HG03095 (cell line): ENCODE data around the gene SHKBP1.
"Not testable (repeated sequence)": the region's sequence is repeated elsewhere in the genome, so short reads cannot be mapped to it uniquely, and the experiment has no call there.

Source experiments
- ATAC-seq: cut with Tn5 transposase; IDR thresholded peaks from one replicate; pipeline ENCODE4 v1.9.1; 2021; ENCODE audit warnings: moderate library complexity; ENCODE audit not compliant: unreplicated experiment

The SHKBP1 gene

GRCh38 chr19:40613690-40614621 is 37.3 kb downstream of the SHKBP1 start:
- peak; percentile 38 for ATAC-seq

- ATAC-seq, result no peak
These were observed 38.1 kb downstream of the SHKBP1 start for GRCh38 chr19:40614622-40615411.

GRCh38 chr19:40616178-40616577 is 39.5 kb downstream of the SHKBP1 start:
- ATAC-seq, result no peak

GRCh38 chr19:40616941-40617340 is 40.3 kb downstream of the SHKBP1 start:
- no peak for ATAC-seq

- ATAC-seq, result no peak
These were observed 41.3 kb downstream of the SHKBP1 start for GRCh38 chr19:40617961-40618360.

- no peak for ATAC-seq
These were observed 42.9 kb downstream of the SHKBP1 start for GRCh38 chr19:40619333-40620160.

- no peak for ATAC-seq
These were observed 43.5 kb downstream of the SHKBP1 start for GRCh38 chr19:40620161-40620485.

GRCh38 chr19:40621283-40621682 is 44.6 kb downstream of the SHKBP1 start:
- ATAC-seq, result no peak

- no peak for ATAC-seq
These were observed 45.5 kb downstream of the SHKBP1 start for GRCh38 chr19:40621966-40622772.

- no peak for ATAC-seq
These were observed 46.1 kb downstream of the SHKBP1 start for GRCh38 chr19:40622773-40623075.

- ATAC-seq, result no peak
These were observed 47.0 kb downstream of the SHKBP1 start for GRCh38 chr19:40623403-40624251.

- not testable (repeated sequence) for ATAC-seq
These were observed 47.9 kb downstream of the SHKBP1 start for GRCh38 chr19:40624369-40625153.

GRCh38 chr19:40625406-40626120 is 48.9 kb downstream of the SHKBP1 start:
- ATAC-seq, result no peak

GRCh38 chr19:40626918-40627317 is 50.2 kb downstream of the SHKBP1 start:
- ATAC-seq, result no peak

- no peak for ATAC-seq
These were observed 51.0 kb downstream of the SHKBP1 start for GRCh38 chr19:40627486-40628279.

- ATAC-seq, result no peak
These were observed 52.7 kb downstream of the SHKBP1 start for GRCh38 chr19:40629346-40629745.

GRCh38 chr19:40630571-40631160 is 54.0 kb downstream of the SHKBP1 start:
- no peak for ATAC-seq
